WTC11 (cell line): ENCODE results near the gene GNG14. TPM values are rescaled to one million over a fixed set of nuclear protein-coding genes. Genes with fewer than 3 reads are reported as not detected.

Source experiments
- ATAC-seq: fragments of 200-7000 bp; cut with Tn5 transposase; 2 replicates; pipeline ENCODE4 v1.10.0; 2021; ENCODE audit warnings: mild to moderate bottlenecking, moderate library complexity
- CTCF ChIA-PET: fragments of 300-600 bp; sonication (Branson Sonifier 250); formaldehyde crosslinking; loops from one replicate; lab custom pipeline; 2021; ENCODE audit warnings: antibody characterized with exemption; lab: Charles Lee
- POLR2A ChIA-PET: fragments of 350-600 bp; sonication (Branson Sonifier 250); formaldehyde crosslinking; loops from one replicate; lab custom pipeline; 2021; ENCODE audit warnings: antibody characterized with exemption; lab: Charles Lee
- DNase-seq: peaks from one replicate; pipeline ENCODE4 v3.0.0; 2021; ENCODE audit warnings: low spot score
- H3K27ac Mint-ChIP-seq: 2 replicates; pipeline ENCODE4 v1.8.0; 2021; ENCODE audit warnings: mixed read lengths
- H3K27me3 Mint-ChIP-seq: 2 replicates; pipeline ENCODE4 v1.8.0; 2021; ENCODE audit warnings: low read depth, mild to moderate bottlenecking, moderate library complexity, mixed read lengths
- H3K36me3 Mint-ChIP-seq: 2 replicates; pipeline ENCODE4 v1.8.0; 2021; ENCODE audit warnings: mixed read lengths
- H3K4me1 Mint-ChIP-seq: 2 replicates; pipeline ENCODE4 v1.8.0; 2022; ENCODE audit warnings: mixed read lengths
- H3K4me3 Mint-ChIP-seq: 2 replicates; pipeline ENCODE4 v1.8.0; 2021; ENCODE audit warnings: mild to moderate bottlenecking, moderate library complexity, mixed read lengths
- H3K9me3 Mint-ChIP-seq: 2 replicates; pipeline ENCODE4 v1.8.0; 2021; ENCODE audit warnings: mixed read lengths
- ATF1 ChIP-seq: sonication (generic); formaldehyde crosslinking; IDR thresholded peaks from 2 replicates; pipeline ENCODE4 v1.8.1; 2023; ENCODE audit warnings: mild to moderate bottlenecking, moderate library complexity, missing genetic modification reagents
- ATF3 ChIP-seq: sonication (generic); formaldehyde crosslinking; conservative IDR thresholded peaks from 2 replicates; pipeline ENCODE4 v1.8.1; 2022; ENCODE audit warnings: mild to moderate bottlenecking, missing genetic modification reagents
- CREB1 ChIP-seq: sonication (generic); formaldehyde crosslinking; IDR thresholded peaks from 2 replicates; pipeline ENCODE4 v1.8.0; 2023; ENCODE audit warnings: mild to moderate bottlenecking, missing genetic modification reagents
- E2F4 ChIP-seq: sonication (generic); formaldehyde crosslinking; IDR thresholded peaks from 2 replicates; pipeline ENCODE4 v1.8.1; 2022; ENCODE audit warnings: low read depth, mild to moderate bottlenecking, moderate library complexity, missing genetic modification reagents, borderline replicate concordance
- EMX1 ChIP-seq: fragments of 250-450 bp; sonication (Bioruptor Pico); IDR thresholded peaks from 2 replicates; pipeline ENCODE4 v1.8.0; 2021; ENCODE audit warnings: mild to moderate bottlenecking
- ETV6 ChIP-seq: sonication (generic); formaldehyde crosslinking; IDR thresholded peaks from 2 replicates; pipeline ENCODE4 v1.8.1; 2022; ENCODE audit warnings: mild to moderate bottlenecking, missing genetic modification reagents
- GRHL2 ChIP-seq: fragments of 250-450 bp; sonication (Bioruptor Pico); IDR thresholded peaks from 2 replicates; pipeline ENCODE4 v1.8.0; 2022; ENCODE audit warnings: mild to moderate bottlenecking, moderate library complexity; ENCODE audit not compliant: insufficient replicate concordance, severe bottlenecking
- GTF2I ChIP-seq: fragments of 250-450 bp; sonication (Bioruptor Pico); conservative IDR thresholded peaks from 2 replicates; pipeline ENCODE4 v1.4.0; 2021; ENCODE audit warnings: mild to moderate bottlenecking
- HMGXB4 ChIP-seq: sonication (generic); formaldehyde crosslinking; IDR thresholded peaks from 2 replicates; pipeline ENCODE4 v1.8.1; 2023; ENCODE audit warnings: mild to moderate bottlenecking, moderate library complexity, missing genetic modification reagents
- MAX ChIP-seq: sonication (generic); formaldehyde crosslinking; IDR thresholded peaks from 2 replicates; pipeline ENCODE4 v1.8.0; 2022; ENCODE audit warnings: mild to moderate bottlenecking, missing genetic modification reagents
- MLX ChIP-seq: sonication (generic); formaldehyde crosslinking; IDR thresholded peaks from 2 replicates; pipeline ENCODE4 v1.8.1; 2023; ENCODE audit warnings: mild to moderate bottlenecking, missing genetic modification reagents, moderate library complexity
- MXD4 ChIP-seq: fragments of 250-450 bp; sonication (Bioruptor Pico); IDR thresholded peaks from 2 replicates; pipeline ENCODE4 v1.8.0; 2021; ENCODE audit warnings: mild to moderate bottlenecking, moderate library complexity, borderline replicate concordance
- PREB ChIP-seq: sonication (generic); formaldehyde crosslinking; IDR thresholded peaks from 2 replicates; pipeline ENCODE4 v1.8.1; 2022; ENCODE audit warnings: mild to moderate bottlenecking, missing genetic modification reagents, moderate library complexity, borderline replicate concordance
- SMAD4 ChIP-seq: sonication (generic); formaldehyde crosslinking; IDR thresholded peaks from 2 replicates; pipeline ENCODE4 v1.8.0; 2022; ENCODE audit warnings: mild to moderate bottlenecking, missing genetic modification reagents
- SP1 ChIP-seq: sonication (generic); formaldehyde crosslinking; conservative IDR thresholded peaks from 2 replicates; pipeline ENCODE4 v1.8.1; 2022; ENCODE audit warnings: missing genetic modification reagents
- USF1 ChIP-seq: sonication (generic); formaldehyde crosslinking; IDR thresholded peaks from 2 replicates; pipeline ENCODE4 v1.8.0; 2022; ENCODE audit warnings: mild to moderate bottlenecking, missing genetic modification reagents
- ZNF416 ChIP-seq: fragments of 250-450 bp; sonication (Bioruptor Pico); IDR thresholded peaks from 2 replicates; pipeline ENCODE4 v1.9.0; 2021; ENCODE audit warnings: mild to moderate bottlenecking, inconsistent platforms
- ZNF532 ChIP-seq: fragments of 250-450 bp; sonication (Bioruptor Pico); IDR thresholded peaks from 2 replicates; pipeline ENCODE4 v1.9.0; 2021; ENCODE audit warnings: mild to moderate bottlenecking, borderline replicate concordance
- total RNA-seq: library from RNA; stranded (reverse); gene quantifications from 3 replicates; pipeline ENCODE4 v1.2.3, GENCODE V29; 2021

GNG14 gene
- total RNA-seq, 1 experiment from 2014 or later = not detected

- TF ChIP-seq E2F4 (CRISPR knock-in tag) (no peak), SP1 (CRISPR knock-in tag) (no peak), CREB1 (no peak), USF1 (CRISPR knock-in tag) (no peak), ETV6 (CRISPR knock-in tag) (no peak), PREB (no peak)
Observed at GRCh38 chr19:12667731-12668302, 20.0 kb upstream of the GNG14 start (continued).

GRCh38 chr19:12668346-12668745 lies 19.5 kb upstream of the GNG14 start:
- Mint-ChIP-seq H3K27me3 (no peaks in the 10 kb centered on the region), H3K27ac (peak overlapping the region; percentile 96), H3K4me3 (peak overlapping the region; percentile 98), H3K9me3 (no peaks in the 10 kb centered on the region), H3K4me1 (peaks cover 33% of the 10 kb centered on the region), H3K36me3 (peaks cover 9% of the 10 kb centered on the region)
- TF ChIP-seq ATF3 (CRISPR knock-in tag) = 0 out of 2 replicates have a peak, but pooled peaks have one; percentile 5
- TF ChIP-seq GRHL2 (CRISPR knock-in tag) = no peak
- POLR2A ChIA-PET = interaction anchor here (1.4 kb wide), 1 partner anchor 184 kb away, joined by 3 read pairs; the partner anchor contains the start of gene ZNF709
- ATAC-seq (no peak), DNase-seq (no peak)
- CTCF ChIA-PET = interaction anchor here (1.0 to 2.9 kb wide), 4 partner anchors 11 to 29 kb away, joined by 3 to 18 read pairs (median 4); no protein-coding TSS in a partner anchor

- ChIA-PET CTCF (interaction anchor here (1.0 to 1.8 kb wide), 4 partner anchors 12 to 216 kb away, joined by 3 to 6 read pairs (median 3); no protein-coding TSS in a partner anchor), POLR2A (interaction anchor here (1.4 kb wide), 1 partner anchor 184 kb away, joined by 3 read pairs; the partner anchor contains the start of gene ZNF709)
- H3K36me3 Mint-ChIP-seq = peaks cover 12% of the 10 kb centered on the region
- H3K27ac Mint-ChIP-seq = peak overlapping the region; percentile 96
- H3K27me3 Mint-ChIP-seq = no peaks in the 10 kb centered on the region
- no peak for ATAC-seq
- H3K4me3 Mint-ChIP-seq = peak overlapping the region; percentile 98
- DNase-seq = no peak
- no peaks in the 10 kb centered on the region for H3K9me3 Mint-ChIP-seq
- H3K4me1 Mint-ChIP-seq = peaks cover 33% of the 10 kb centered on the region
- TF ChIP-seq HMGXB4 (CRISPR knock-in tag) (0 out of 2 replicates have a peak, but pooled peaks have one; percentile 2), MLX (CRISPR knock-in tag) (0 out of 2 replicates have a peak, but pooled peaks have one; percentile 40), MAX (CRISPR knock-in tag) (no peak), SMAD4 (CRISPR knock-in tag) (peak; percentile 35; the same call in 1 of the 2 replicates), EMX1 (CRISPR knock-in tag) (0 out of 2 replicates have a peak, but pooled peaks have one; percentile 21), ATF1 (CRISPR knock-in tag) (no peak), ZNF416 (no peak), GTF2I (CRISPR knock-in tag) (no peak), ZNF532 (no peak), MXD4 (CRISPR knock-in tag) (no peak)
Observed at GRCh38 chr19:12668932-12669269, 18.9 kb upstream of the GNG14 start.
